Measurements from ENCODE around the gene PER2.

DNA sequence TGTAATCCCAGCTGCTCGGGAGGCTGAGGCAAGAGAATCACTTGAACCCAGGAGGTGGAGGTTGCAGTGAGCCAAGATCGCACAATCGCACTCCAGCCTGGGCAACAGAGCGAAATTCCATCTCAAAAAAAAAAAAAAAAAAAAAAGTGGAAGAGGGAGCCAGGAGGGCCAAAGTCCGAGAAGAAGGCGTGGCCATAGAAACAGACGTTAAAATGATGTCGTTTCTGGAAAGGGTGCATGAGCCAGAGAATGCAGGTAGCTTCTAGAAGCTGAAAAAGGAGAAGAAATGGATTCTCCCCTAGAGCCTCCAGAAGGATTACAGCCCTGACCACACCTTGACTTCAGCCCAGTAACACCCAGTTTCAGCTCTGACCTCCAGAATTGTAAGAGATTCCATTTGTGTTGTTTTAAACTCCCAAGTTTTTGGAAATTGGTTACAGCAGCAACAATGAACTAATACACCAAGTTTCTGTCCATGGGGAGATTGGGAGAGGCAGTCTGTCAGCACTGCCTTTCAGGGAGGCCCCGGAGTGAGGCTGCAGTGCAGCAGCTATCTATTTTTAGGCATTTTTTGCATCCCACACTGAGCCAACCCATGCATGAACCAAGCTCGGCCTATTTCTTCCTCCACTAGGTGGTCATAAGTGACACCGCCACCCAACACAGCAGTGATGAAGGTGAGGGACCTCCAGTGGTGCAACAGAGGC, 17.7 kb upstream of the PER2 start:
- TF ChIP-seq YY1 (IDR thresholded peaks at IDR 0.05; ENCODE audit: insufficient read depth, insufficient read length) (no peak), SUZ12 (IDR thresholded peaks at IDR 0.05; ENCODE audit: extremely low read depth, insufficient read depth, insufficient read length) (no peak), ZNF274 (IDR thresholded peaks at IDR 0.05; ENCODE audit: low read depth, low read length) (no peak)
